Upper lobe of left lung (tissue), 4 donors: ENCODE measurements around the gene NFIX.

Experiments
- EP300 ChIP-seq, 4 donors: sonication (generic); formaldehyde crosslinking; IDR thresholded peaks; one replicate each; pipeline ENCODE4 v1.5.1; 2017; ENCODE audit warnings: antibody characterized with exemption in 4 of 4, control low read depth in 2 of 4
- POLR2AphosphoS5 ChIP-seq, 2 donors: sonication (generic); formaldehyde crosslinking; IDR thresholded peaks; one replicate each; pipeline ENCODE4 v1.5.1; 2017; ENCODE audit warnings: antibody characterized with exemption in 2 of 2
- TF ChIP-seq, protein P1 (sequence below), 6 experiments: fragments of 450-650 bp in 4 of 6; fragments of 200-600 bp in 2 of 6; sonication (generic) in 2 of 6; IDR thresholded peaks; one replicate each; pipeline ENCODE4 v1.5.1; 2016 to 2019; ENCODE audit warnings: antibody characterized with exemption in 6 of 6

DNA sequence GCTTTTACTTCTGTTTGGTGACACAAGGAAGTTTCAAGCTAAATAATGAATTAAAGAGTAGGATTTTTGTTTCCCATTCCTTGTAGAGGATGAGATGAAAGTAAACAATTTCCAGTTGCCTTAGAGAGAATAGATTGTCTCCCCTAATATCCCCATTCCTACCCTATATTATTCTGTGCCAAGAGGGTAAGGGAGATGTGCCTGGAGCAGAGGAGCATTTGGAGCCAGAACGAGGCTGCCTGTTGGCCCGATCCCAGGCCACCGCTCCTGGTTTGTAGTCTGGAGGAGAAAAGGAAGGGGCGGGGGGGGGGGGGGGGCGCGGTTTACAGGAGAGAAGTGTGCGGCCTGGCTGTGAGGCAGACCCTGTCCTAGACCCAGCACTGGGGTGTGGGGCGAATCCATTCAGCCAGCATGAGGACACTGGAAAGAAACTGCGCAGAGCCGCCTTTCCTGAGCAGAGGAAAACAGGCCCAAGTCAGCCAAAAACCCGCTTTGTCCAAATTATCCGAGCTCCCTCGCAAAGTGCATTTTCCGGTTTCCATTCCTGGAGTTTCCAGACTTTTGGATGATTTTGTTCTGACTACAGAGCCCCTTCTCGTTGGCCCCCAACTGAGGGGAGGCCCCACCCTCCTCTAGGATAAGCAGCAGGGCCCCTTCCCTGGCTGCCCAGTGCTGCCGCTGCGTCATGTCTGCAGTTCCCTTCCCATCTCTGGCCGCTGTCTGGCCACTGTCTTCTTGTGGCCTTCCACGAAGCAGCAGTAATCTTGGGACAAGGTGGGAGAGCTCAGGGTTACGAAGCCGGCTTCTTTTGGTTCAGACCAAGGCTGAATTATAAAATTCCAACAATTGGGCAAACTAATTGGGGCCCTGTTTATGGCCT lies 23.0 kb downstream of the NFIX start:
- TF ChIP-seq, protein P1, sequence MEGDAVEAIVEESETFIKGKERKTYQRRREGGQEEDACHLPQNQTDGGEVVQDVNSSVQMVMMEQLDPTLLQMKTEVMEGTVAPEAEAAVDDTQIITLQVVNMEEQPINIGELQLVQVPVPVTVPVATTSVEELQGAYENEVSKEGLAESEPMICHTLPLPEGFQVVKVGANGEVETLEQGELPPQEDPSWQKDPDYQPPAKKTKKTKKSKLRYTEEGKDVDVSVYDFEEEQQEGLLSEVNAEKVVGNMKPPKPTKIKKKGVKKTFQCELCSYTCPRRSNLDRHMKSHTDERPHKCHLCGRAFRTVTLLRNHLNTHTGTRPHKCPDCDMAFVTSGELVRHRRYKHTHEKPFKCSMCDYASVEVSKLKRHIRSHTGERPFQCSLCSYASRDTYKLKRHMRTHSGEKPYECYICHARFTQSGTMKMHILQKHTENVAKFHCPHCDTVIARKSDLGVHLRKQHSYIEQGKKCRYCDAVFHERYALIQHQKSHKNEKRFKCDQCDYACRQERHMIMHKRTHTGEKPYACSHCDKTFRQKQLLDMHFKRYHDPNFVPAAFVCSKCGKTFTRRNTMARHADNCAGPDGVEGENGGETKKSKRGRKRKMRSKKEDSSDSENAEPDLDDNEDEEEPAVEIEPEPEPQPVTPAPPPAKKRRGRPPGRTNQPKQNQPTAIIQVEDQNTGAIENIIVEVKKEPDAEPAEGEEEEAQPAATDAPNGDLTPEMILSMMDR (IDR thresholded peaks at IDR 0.05): no peak
- TF ChIP-seq POLR2AphosphoS5 (IDR thresholded peaks at IDR 0.05) (no peak), EP300 (IDR thresholded peaks at IDR 0.05) (no peak)
